ENCODE results near the gene NEXN.

NEXN gene

GRCh38 chr1:77986810-77987209 is 98.4 kb downstream of the NEXN start:
- Histone ChIP-seq H3K4me3 (ENCODE audit: low read length) (no peak overlapping the region), H3K9ac (ENCODE audit: low read depth, low read length) (no peak overlapping the region), H3K4me1 (ENCODE audit: control insufficient read depth, insufficient read depth, low read length) (peaks cover 3% of the 10 kb centered on the region), H3K27me3 (ENCODE audit: control insufficient read depth, insufficient read depth, low read length) (no peaks in the 10 kb centered on the region), H3K9me3 (replicated peaks; ENCODE audit: low read length) (no peaks in the 10 kb centered on the region), H3K4me2 (ENCODE audit: low read length) (no peak overlapping the region), H3K36me3 (ENCODE audit: insufficient read depth, low read length) (peaks cover 19% of the 10 kb centered on the region)

- Histone ChIP-seq H3K27me3 (ENCODE audit: control insufficient read depth, insufficient read depth, low read length) (no peaks in the 10 kb centered on the region), H3K4me1 (ENCODE audit: control insufficient read depth, insufficient read depth, low read length) (peaks cover 3% of the 10 kb centered on the region), H3K4me2 (ENCODE audit: low read length) (no peak overlapping the region), H3K9ac (ENCODE audit: low read depth, low read length) (no peak overlapping the region), H3K36me3 (ENCODE audit: insufficient read depth, low read length) (peaks cover 20% of the 10 kb centered on the region), H3K9me3 (replicated peaks; ENCODE audit: low read length) (no peaks in the 10 kb centered on the region), H3K4me3 (ENCODE audit: low read length) (no peak overlapping the region)
These were observed 99.5 kb downstream of the NEXN start for GRCh38 chr1:77987919-77988318.

- Histone ChIP-seq H3K36me3 (ENCODE audit: insufficient read depth, low read length) (peaks cover 19% of the 10 kb centered on the region), H3K4me1 (ENCODE audit: control insufficient read depth, insufficient read depth, low read length) (peaks cover 3% of the 10 kb centered on the region), H3K9me3 (replicated peaks; ENCODE audit: low read length) (no peaks in the 10 kb centered on the region), H3K4me3 (ENCODE audit: low read length) (no peak overlapping the region), H3K9ac (ENCODE audit: low read depth, low read length) (no peak overlapping the region), H3K4me2 (ENCODE audit: low read length) (no peak overlapping the region), H3K27me3 (ENCODE audit: control insufficient read depth, insufficient read depth, low read length) (no peaks in the 10 kb centered on the region)
These were observed 101.3 kb downstream of the NEXN start for GRCh38 chr1:77989744-77990143.

GRCh38 chr1:77990629-77991204 is 102.3 kb downstream of the NEXN start:
- Histone ChIP-seq H3K4me1 (ENCODE audit: control insufficient read depth, insufficient read depth, low read length) (peaks cover 3% of the 10 kb centered on the region), H3K36me3 (ENCODE audit: insufficient read depth, low read length) (peaks cover 21% of the 10 kb centered on the region), H3K27me3 (ENCODE audit: control insufficient read depth, insufficient read depth, low read length) (no peaks in the 10 kb centered on the region), H3K9me3 (replicated peaks; ENCODE audit: low read length) (no peaks in the 10 kb centered on the region), H3K4me2 (ENCODE audit: low read length) (no peak overlapping the region), H3K4me3 (ENCODE audit: low read length) (no peak overlapping the region), H3K9ac (ENCODE audit: low read depth, low read length) (no peak overlapping the region)

GRCh38 chr1:77991638-77992037 is 103.2 kb downstream of the NEXN start:
- Histone ChIP-seq H3K4me2 (ENCODE audit: low read length) (no peak overlapping the region), H3K4me1 (ENCODE audit: control insufficient read depth, insufficient read depth, low read length) (peaks cover 3% of the 10 kb centered on the region), H3K9ac (ENCODE audit: low read depth, low read length) (no peak overlapping the region), H3K27me3 (ENCODE audit: control insufficient read depth, insufficient read depth, low read length) (no peaks in the 10 kb centered on the region), H3K36me3 (ENCODE audit: insufficient read depth, low read length) (peaks cover 21% of the 10 kb centered on the region), H3K9me3 (replicated peaks; ENCODE audit: low read length) (no peaks in the 10 kb centered on the region), H3K4me3 (ENCODE audit: low read length) (no peak overlapping the region)
